ENCODE results near the gene CPLANE1.

Gene CPLANE1

GRCh38 chr5:37063739-37064138 is 185.4 kb downstream of the CPLANE1 start:
- DNase-seq (ENCODE audit: low read depth) = no peak
- Histone ChIP-seq H3K27me3 (replicated peaks; ENCODE audit: control insufficient read depth, insufficient read depth, low read length) (no peaks in the 10 kb centered on the region), H3K9me3 (ENCODE audit: control insufficient read depth, low read length) (no peaks in the 10 kb centered on the region), H3K4me3 (ENCODE audit: low read length) (no peak overlapping the region), H3K9ac (ENCODE audit: low read length) (no peak overlapping the region), H3K4me1 (ENCODE audit: control insufficient read depth, insufficient read depth, low read length) (no peaks in the 10 kb centered on the region), H3K36me3 (ENCODE audit: control insufficient read depth, insufficient read depth, low read length, severe bottlenecking) (peaks cover 62% of the 10 kb centered on the region)

GRCh38 chr5:37060030-37060429 is 189.1 kb downstream of the CPLANE1 start:
- no peak overlapping the region for H3K4me3 ChIP-seq (ENCODE audit: low read length)
- H3K36me3 ChIP-seq (ENCODE audit: control insufficient read depth, insufficient read depth, low read length, severe bottlenecking) = peaks cover 75% of the 10 kb centered on the region
- no peak overlapping the region for H3K9ac ChIP-seq (ENCODE audit: low read length)
- DNase-seq (ENCODE audit: low read depth) = no peak
- H3K4me1 ChIP-seq (ENCODE audit: control insufficient read depth, insufficient read depth, low read length) = no peaks in the 10 kb centered on the region
- no peaks in the 10 kb centered on the region for H3K27me3 ChIP-seq (replicated peaks; ENCODE audit: control insufficient read depth, insufficient read depth, low read length)
- no peaks in the 10 kb centered on the region for H3K9me3 ChIP-seq (ENCODE audit: control insufficient read depth, low read length)

GRCh38 chr5:37056762-37057161 is 192.4 kb downstream of the CPLANE1 start:
- H3K36me3 ChIP-seq (ENCODE audit: control insufficient read depth, insufficient read depth, low read length, severe bottlenecking) = peaks cover 75% of the 10 kb centered on the region

More at GRCh38 chr5:37056762-37057161, 192.4 kb downstream of the CPLANE1 start:
- DNase-seq (ENCODE audit: low read depth) = no peak
- H3K9ac ChIP-seq (ENCODE audit: low read length) = no peak overlapping the region
- H3K4me3 ChIP-seq (ENCODE audit: low read length) = no peak overlapping the region
- H3K27me3 ChIP-seq (replicated peaks; ENCODE audit: control insufficient read depth, insufficient read depth, low read length) = no peaks in the 10 kb centered on the region
- H3K4me1 ChIP-seq (ENCODE audit: control insufficient read depth, insufficient read depth, low read length) = no peaks in the 10 kb centered on the region
- no peaks in the 10 kb centered on the region for H3K9me3 ChIP-seq (ENCODE audit: control insufficient read depth, low read length)
